ENCODE measurements around the gene TANGO2.

TANGO2 gene

DNA sequence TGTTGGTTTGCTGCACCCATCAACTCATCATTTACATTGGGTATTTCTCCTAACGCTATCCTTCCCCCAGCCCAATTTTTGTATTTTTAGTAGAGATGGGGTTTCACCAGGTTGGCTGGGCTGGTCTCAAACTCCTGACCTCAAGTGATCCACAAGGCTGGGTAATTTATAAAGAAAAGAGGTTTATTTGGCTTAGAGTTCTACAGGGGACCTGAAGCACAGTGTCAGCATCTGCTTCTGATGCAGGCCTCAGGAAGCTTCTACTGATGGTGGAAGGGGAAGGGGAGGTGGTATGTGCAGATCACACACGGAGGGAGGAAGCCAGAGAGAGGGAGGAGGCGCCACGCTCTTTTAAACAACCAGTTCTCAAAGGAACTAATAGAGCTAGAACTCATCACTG, 25.8 kb downstream of the TANGO2 start:
- DNase-seq, result no peak

DNA sequence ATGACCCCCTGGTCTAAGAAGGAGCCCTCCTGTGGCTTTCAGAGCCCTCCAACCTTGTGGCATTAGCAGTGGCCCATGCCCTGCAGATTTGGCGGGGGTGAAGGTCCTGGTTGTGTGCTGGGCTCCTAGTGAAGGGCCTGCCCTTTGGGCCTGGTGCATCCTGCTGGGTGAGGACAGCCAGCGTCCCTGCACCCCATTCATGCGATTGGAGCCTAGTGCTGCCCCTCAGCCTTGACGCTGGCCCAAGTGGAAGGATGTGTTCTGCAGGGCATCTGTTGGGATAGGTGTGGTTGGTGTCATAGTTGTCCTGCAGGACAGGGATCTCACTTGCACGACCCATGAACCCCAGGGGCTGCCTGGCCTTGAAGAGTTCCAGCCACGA, 31.0 kb downstream of the TANGO2 start:
- no peak for DNase-seq

DNA sequence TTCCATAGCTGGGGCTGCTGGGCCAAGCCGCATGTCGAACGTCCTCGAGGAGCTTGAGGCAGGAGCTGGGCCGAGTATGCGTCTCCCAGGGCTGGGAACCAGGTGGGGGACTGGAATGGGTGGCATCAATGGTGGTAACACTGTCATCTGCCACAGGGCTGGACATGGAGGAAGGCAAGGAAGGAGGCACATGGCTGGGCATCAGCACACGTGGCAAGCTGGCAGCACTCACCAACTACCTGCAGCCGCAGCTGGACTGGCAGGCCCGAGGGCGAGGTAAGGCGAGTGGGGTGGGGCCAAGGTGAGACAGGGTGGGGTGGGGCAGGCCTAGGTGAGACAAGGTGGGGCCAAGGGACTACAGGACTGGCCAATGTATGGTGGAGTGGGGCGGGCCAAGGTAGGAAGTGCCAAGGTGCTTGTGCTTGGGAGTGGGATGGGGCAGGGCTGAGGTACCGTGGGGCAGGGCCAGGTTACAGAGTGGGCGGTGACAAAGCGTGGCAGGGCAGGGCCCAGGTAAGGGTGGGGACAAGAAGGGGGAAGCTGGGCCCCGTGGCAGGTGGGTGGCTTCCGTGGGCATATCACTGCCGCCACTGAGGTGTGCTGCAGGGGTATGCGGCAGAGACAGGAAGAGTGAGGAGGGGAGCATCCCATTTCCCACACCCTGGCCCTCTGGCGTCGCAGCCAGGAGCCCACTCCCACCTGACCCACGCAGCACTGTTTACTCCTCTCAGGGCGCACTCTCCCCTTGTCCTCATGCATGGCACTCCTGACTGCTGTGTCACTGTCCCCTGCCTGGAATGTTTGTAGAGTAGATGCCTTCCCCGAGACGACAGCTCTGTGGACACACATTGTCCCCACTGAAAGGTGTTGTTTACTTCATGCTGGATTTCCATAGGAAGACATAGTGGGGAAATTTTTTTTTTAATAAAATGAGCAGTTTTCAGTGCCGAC, 31.7 kb downstream of the TANGO2 start:
- DNase-seq, result no peak

GRCh38 chr22:20053407-20054033, 32.6 kb downstream of the TANGO2 start:
- DNase-seq, result no peak

DNA sequence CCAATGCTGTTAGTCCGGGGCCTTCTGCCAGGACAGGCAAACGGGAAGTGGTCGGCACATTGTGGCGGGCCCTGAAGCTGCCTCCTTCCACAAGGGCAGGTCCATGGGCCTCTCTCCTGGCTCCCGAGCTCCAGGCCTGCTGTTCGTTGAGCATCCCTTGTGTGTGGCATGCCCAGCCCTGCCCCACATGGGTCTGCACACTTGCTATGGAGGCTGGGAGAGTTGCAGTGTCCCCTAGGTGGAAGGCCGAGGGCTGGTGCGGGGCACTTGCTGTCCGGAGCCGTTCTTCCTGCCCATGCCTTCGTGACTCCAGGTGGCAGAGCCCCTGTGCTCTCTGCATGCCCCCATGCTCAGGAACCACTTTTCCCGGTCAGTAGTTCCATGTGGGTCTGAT, 33.1 kb downstream of the TANGO2 start:
- no peak for DNase-seq

GRCh38 chr22:20054485-20054884, 33.6 kb downstream of the TANGO2 start:
- DNase-seq, result no peak

DNA sequence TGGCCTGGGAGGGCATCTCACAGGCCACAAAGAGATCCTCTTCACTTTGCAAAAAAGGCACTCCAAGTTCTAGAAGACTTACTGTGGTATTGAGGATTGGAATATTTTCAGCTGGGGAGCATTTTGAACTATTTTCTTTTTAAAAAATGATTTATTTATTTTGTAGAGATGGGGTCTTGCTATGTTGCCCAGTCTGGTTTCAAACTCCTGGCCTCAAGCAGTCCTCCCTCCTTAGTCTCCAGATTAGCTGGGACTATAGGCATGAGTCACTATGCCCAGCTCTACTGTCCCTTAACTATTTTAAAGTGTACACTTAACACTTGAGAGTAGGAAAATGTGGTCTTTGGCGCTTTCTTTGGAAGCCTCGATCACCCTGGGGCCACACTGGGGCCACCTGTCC, 34.2 kb downstream of the TANGO2 start:
- DNase-seq, result no peak

DNA sequence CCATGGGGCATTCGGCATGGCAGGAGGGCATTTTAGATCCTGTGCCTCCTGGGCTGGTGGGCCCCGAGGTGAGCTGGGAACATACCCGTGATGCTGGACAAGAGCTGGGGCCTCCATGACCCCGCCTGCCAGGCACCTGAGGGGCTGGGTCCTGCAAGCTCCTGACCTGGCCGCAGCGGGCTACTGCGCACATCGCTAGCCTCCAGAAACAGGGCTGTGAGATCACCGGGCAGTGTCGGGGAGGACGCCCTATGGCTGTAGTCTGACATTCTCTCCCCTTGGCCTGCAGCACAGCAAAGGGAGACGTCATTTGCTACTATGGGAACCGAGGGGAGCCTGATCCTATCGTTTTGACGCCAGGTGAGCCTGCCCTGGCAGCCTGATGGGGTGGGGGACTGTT, 34.7 kb downstream of the TANGO2 start:
- no peak for DNase-seq

DNA sequence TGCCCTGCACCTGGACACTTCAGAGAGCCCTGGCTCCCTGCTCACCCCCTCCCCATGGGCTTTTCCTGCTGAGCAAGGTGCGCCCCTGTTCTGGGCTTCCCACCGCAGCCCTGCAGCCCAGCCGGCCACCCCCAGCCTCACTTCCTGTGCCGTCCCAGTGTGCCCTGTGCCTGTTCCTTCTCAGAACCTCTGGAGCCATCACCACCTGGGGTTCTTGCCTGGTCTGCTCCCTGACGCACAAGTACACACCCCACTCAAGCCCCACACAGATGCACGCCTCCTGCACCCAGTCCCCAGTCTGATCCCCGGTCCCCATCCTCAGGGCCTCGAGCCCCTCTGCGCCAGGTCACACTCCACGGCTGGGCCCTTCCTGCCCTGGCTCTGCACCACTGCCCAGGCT, 35.3 kb downstream of the TANGO2 start:
- no peak for DNase-seq

GRCh38 chr22:20056696-20057386, 35.9 kb downstream of the TANGO2 start:
- DNase-seq, result no peak

DNA sequence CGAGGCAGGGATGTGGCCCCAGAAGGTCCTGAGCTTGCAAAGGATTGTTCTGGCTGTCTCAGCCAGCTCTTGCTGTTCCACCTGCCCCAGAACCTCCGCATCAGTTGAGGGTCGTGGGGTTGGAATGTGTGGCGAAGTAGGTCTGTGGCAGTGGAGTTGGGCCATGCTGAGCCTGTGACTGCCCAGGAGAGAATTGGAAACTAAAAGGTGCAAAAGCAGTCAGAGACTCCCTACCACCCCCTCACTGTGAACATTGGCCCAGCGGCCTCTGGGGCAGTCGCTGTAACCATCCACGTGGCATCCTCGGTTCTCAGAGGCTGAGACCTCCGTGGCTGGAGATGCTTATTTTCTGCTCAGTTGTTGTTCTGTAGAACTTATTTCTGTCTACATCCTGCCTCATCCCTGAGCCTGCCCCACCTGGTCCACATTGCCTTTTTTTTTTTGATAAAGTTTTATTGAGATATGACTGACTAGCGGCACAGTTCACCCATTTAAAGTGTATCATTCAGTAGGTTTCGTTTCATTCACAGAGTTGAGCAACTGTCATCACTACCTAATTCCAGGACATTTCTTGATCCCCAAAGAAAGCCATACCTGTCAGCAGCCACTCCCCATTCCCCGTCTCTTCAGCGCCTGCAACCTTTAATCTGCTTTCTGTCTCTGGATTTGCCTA, 36.8 kb downstream of the TANGO2 start:
- DNase-seq, result no peak

DNA sequence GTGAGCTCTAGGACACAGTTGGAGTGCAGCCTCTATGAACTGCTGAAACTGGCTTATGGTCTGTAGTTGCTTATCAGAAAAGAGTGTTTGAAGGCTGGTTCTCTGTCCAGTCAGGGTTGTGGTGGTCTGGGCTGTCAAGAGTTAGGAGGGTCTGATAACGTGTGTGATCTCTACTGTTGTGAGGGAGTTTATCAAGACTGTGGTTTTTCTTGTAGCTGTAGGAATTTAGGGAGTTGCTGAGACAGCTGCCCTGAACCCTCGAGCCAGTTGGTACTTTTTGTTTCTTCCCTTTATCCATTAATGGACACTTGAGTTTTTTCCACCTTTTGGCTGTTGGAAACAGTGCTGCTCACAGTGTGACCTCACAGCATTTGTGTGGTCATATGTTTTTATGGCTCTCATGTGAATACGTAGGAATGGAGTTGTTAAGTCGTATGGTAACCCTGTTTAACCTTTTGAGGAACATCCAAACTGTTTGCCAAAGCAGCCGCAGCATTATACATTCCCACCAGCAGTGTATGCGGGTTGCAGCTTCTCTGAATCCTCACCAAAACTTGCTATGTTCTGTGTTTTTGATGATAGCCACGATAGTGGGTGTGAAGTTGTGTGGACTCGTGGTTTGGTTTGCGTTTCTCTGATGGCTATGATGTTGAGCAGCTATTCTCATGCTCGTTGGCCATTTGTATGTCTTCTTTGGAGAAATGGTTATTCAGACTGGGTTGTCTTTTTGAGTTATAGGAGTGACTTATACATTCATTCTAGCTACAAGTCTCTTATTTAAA, 38.3 kb downstream of the TANGO2 start:
- no peak for DNase-seq

DNA sequence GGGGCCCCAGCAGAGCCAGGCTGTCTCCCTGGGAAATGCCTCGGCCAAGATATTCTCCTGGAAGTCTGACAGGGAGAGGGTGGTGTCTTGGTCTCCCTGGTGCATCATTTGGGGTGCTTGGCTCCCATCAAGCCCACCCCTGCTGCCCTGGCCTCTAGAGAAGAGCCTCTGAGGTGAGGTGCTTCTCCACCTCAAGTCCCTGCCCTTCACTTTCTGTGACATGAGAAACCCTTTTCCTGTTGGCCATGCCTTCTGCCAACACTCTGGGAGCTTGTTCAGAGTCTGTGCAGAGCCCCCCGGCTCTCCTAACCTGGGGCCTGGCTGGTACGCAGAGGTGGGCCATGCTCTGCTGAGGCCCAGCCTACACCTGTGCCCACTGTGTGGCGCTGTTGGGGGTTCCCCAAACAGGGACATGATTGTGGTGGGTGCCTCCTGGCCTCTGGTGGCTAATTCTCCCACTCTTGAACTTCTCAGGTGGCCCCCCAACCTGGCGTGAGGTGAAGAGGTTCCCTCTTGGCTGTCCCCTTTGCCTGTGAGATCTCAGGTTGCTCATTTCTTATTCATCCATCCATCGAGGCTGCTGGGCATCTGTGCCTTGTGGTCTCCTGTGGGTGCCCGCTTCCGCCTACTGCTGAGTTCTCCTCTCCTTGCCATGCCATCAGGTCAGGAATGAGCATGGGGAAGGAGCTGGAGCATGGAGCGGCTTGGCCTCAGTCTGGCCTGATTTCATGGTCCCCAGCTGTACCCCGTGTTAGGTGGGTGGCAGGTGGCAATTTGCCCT, 40.0 kb downstream of the TANGO2 start:
- DNase-seq, result no peak

DNA sequence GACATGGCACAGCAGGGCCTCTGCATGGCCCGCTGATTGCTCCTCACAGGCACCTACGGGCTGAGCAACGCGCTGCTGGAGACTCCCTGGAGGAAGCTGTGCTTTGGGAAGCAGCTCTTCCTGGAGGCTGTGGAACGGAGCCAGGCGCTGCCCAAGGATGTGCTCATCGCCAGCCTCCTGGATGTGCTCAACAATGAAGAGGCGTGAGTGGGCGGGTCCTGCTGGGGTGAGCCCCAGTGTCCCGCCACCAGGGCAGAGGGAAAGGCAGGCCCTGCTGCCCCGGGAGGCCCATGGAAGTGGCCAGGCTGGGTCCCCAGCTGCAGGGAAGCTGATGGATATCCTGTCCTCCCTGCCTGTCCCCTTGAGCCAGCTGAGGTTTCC, 40.6 kb downstream of the TANGO2 start:
- no peak for DNase-seq

GRCh38 chr22:20062043-20062765, 41.3 kb downstream of the TANGO2 start:
- DNase-seq, result no peak

DNA sequence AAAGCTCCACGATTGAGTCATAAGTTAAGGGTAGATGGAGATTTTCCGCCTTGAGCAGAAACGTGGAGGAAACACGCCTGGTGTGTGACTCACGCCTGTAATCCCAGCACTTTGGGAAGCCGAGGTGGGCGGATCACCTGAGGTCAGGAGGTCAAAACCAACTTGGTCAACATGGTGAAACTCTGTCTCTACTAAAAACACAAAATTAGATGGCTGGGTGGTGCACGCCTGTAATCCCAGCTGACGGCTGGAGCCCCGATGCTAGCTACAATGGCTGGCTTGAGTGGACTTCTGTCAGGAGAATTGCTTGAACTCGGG, 41.8 kb downstream of the TANGO2 start:
- DNase-seq, result no peak

GRCh38 chr22:20063271-20064139, 42.6 kb downstream of the TANGO2 start:
- no peak for DNase-seq

GRCh38 chr22:20064140-20064480, 43.2 kb downstream of the TANGO2 start:
- DNase-seq, result no peak

GRCh38 chr22:20064545-20065262, 43.8 kb downstream of the TANGO2 start:
- DNase-seq, result no peak
